Measurements from ENCODE around the gene DISC1.

Gene DISC1

GRCh38 chr1:231970684-231971083, 344.1 kb downstream of the DISC1 start:
- DNase-seq = no peak

GRCh38 chr1:231971397-231972110, 345.0 kb downstream of the DISC1 start:
- DNase-seq = no peak

DNA sequence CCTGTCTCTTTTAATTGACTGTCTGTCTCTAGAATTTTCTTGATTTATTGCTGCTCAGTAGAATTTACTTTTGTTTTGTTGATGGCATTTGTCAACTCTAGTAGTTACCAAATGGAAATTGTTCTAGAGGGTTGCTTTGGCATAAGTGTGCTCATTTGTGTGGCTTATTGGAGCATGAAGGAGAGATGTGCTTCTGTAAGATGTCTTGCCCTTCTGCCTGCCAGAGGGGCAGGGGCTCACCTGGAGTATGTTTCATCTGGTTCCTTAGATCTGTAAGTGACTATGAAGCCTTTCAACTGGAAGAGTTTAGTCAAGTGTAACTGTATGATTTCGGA, 345.5 kb downstream of the DISC1 start:
- DNase-seq = no peak

DNA sequence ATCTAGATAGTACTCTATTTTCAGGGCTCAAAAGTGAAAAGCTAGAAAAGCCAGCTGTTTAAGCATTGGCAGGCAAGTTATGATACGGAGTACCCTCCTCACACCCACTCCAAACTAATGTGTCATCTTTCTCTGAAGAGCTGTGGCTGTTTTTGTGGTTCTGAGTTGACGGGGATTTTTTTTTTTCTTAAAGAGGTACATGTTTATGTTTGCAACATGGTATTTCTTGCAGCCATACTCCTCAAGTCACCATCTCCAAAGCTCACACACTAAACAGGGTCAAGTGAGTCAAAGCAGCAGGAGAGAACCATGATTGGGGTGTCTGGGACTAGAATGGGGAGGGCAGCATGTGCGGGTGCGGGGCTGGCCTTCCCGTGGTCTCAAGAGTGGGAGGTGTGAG, 347.2 kb downstream of the DISC1 start:
- DNase-seq = no peak

DNA sequence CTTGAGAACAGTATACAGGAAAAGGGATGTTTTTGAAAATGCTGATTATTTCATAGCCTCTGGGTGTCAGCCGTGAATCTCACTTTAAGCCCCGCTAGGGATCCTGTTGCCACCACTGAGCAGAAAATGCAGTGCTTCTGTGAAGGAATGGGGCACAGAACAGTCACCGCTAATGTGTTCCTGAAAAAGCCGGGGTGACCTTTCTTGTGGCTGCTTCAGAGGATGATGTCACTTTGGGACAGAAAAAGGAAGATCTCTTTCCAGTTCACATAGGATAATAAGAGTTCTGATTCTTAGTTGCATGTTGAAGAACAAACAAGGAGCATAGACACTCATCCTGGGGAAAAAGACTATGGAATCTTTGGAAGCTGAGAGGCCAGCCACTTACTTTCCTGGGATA, 349.6 kb downstream of the DISC1 start:
- DNase-seq = no peak

GRCh38 chr1:231981675-231982074, 355.1 kb downstream of the DISC1 start:
- no peak for DNase-seq

- DNase-seq = no peak
Observed at GRCh38 chr1:231982871-231983587, 356.4 kb downstream of the DISC1 start.

DNA sequence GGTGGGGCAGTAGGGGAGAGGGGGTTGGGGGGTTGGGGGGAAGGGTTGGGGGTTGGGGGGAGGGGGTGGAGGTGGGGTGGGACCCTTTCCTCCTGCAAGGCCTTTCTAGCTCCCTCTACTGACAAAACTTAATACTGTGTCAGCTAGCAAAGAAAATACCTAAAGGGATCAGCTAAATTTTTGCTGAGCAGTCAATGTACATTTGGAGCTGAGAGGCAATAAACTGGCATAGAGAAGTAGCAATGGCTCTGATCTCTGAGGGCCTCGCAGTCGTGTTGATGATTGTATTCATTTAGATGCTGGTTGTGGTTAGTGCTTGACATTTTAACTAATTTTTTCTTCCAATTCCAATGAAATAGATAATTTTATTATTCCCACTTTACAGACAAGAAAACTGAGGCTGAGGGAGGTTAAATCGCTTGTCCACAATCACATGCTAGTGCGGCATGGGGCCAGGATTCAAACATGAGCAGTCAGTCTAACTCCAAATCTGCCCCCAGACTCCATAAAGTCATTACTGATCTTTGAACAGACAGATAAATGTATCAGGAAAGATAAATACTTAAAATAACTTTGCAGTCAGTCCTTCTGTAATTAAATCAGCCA, 357.1 kb downstream of the DISC1 start:
- DNase-seq = no peak

DNA sequence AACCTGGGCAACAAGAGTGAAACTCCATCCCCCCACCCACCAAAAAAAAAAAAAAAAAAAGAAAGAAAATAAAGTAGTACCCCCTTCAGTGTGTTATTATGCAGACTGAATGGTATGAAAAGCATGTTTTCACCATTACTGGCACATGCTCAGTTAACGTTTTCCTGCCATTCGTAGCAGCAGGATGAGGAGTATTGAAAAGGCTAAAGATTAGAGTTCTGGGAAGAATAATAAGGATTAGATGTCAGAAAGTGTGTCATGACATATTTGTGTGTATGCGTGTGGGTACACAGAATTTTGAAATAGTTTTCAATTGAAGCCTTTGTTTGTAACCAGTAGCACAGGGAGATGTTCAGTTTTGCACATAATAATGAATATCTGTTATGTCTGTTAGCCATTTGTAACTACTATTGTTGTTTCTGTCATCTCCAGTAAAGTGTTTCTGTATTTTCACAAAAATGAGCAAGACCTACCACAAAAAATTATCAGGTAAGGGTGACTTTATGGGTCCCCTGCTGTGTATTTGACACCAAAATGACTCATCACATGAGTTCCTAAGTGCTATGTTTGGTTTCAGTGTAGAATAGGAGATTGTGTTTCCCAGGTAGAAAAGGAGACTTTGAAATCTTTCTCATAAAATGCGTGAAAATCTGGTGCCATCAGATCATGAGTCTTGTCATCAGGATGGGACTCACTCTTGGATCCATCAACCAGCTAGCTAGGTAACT, 358.9 kb downstream of the DISC1 start:
- no peak for DNase-seq

DNA sequence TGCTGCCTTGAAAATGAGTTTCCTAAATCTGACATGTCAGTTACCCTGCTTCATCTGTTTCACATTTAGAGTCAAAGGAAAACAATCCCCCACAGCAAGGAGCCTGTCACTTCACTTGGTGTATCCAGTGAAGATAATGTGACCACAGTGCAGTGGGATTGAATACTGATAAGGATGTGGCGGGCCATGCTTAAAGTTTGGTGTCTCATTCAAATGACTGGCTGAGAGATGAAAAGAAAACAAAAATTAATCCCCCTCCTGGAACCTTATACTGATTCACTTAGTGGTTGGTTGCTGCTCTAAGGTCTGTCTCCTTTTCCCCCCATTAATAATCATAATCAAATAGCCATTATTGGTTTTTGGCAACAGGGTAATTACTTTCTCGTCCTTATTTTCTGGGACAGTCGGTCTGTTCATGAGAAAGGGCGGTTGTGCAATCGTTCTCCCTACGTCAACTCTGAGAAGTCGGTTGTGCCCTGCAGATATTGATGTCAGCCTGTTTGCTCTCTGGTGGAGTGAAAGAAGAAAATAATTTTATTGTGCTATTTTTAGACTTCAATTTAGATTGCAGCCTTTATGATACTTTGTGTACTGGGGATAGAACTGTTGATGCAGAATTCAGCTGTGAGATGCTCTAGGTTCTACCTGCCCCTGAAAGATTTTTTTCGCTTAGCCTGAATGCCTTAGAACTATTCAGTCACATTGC, 360.2 kb downstream of the DISC1 start:
- no peak for DNase-seq

GRCh38 chr1:231990388-231990787, 363.8 kb downstream of the DISC1 start:
- no peak for DNase-seq

GRCh38 chr1:231991231-231991630, 364.6 kb downstream of the DISC1 start:
- no peak for DNase-seq

GRCh38 chr1:231993968-231994455, 367.4 kb downstream of the DISC1 start:
- no peak for DNase-seq

DNA sequence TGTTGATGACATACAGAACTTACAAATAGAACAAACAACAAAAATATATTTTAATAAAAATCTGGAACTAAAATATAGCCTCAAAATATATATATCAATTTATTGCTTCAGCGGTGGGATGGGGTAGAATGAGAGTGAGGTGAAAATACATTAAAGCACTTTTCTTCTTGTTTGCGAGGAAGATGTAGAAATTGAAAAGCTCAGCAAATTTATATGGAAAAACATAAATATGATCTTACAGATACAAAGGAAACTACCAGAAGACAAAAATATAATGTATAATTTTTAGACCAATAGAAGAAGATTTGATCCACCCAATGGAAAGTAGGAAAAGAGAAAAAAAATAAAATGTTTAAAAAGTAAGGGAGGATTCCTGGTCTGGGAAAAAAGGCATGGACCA, 372.2 kb downstream of the DISC1 start:
- no peak for DNase-seq

GRCh38 chr1:232005300-232005699, 378.7 kb downstream of the DISC1 start:
- no peak for DNase-seq

- DNase-seq = no peak
Observed at GRCh38 chr1:232009741-232010140, 383.2 kb downstream of the DISC1 start.

DNA sequence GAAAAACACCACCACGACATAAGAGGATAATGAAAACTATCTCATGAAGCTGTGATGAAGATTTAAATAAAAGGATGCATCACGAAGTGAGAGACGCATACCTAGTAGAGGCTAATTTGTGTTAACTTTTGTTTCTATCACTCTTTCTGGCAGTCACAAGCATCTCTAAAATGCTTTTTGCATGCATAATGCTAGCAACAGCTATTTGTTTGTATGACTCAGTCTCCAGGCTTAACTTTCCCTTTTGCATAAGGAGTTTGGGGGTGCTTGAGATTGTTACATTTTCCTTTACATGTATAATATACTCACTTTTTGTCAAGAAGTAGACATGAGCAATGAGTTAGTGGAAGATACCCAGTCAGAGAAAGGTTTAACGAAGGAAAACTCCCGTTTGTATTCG, 385.4 kb downstream of the DISC1 start:
- no peak for DNase-seq

DNA sequence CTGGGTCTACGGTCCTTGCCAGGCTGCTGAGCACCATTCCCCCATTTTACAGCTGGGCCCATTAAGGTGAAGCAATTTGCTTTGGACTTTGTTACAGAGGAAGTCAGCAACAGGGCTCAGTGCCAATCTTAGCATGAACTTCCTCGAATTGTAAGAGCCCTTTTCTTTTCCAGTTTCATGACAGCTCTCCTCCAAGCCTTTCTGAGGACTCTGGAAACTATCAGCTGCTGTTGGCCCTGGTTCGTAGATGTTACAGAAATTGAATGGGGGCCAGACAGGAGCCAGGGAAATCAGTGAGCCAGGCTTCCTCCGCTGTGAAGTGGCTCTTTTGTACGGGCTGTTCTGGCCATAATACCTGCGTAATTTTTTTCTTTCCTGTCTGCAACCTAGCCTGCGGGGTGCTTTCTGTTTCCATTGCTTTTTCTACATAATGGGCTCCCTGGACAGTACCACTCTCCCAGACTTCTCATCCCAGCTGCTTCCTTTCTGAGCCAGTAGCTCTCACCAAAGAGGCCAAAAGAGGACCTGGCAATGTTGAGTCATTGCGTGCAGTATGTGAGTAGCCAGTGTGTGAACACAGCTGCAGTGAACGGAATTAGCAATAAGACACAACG, 386.3 kb downstream of the DISC1 start:
- no peak for DNase-seq

- no peak for DNase-seq
Observed at GRCh38 chr1:232014941-232015340, 388.4 kb downstream of the DISC1 start.

DNA sequence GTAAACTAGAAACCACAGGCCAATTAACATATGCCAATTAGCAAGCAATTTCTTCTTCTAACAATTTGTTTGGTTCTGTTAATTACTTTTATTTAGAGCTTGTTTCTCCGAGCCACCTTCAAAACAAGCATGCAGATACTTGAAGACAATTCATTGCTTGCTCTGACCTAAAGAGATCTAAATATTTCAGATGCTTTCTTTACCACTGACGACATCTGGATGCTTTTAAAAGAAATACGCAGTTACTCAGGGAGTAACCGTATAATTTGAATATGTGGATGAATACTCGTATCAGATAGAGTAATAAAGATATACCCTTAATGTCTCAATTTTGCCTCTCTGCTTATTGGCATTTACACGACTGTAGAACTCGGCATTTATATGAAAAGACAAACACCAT, 390.0 kb downstream of the DISC1 start:
- DNase-seq = no peak

- DNase-seq = no peak
Observed at GRCh38 chr1:232017057-232017456, 390.5 kb downstream of the DISC1 start.

- no peak for DNase-seq
Observed at GRCh38 chr1:232017759-232018158, 391.2 kb downstream of the DISC1 start.

Data from activated CD4-positive, CD25-positive, alpha-beta regulatory T cell (primary cell).